GM12801 (cell line): Measurements from ENCODE around the gene ANGEL1.

Experiments
- CTCF ChIP-seq: IDR thresholded peaks from one replicate; pipeline ENCODE4 v1.5.1; 2011; ENCODE audit warnings: control low read depth; ENCODE audit not compliant: insufficient read length; ENCODE audit errors: extremely low read depth

Gene ANGEL1

GRCh38 chr14:76742185-76742584, 70.5 kb downstream of the ANGEL1 start:
- TF ChIP-seq CTCF: no peak

- TF ChIP-seq CTCF: no peak
Observed at GRCh38 chr14:76741074-76741473, 71.6 kb downstream of the ANGEL1 start.
